ENCODE data around the gene TSSC4.

Gene TSSC4

GRCh38 chr11:2387266-2387987 lies 13.1 kb upstream of the TSSC4 start:
- no peak for DNase-seq

- no peak for DNase-seq
Measured at GRCh38 chr11:2388431-2389376, 11.8 kb upstream of the TSSC4 start.

GRCh38 chr11:2389377-2390026 lies 11.0 kb upstream of the TSSC4 start:
- DNase-seq, result no peak

DNA sequence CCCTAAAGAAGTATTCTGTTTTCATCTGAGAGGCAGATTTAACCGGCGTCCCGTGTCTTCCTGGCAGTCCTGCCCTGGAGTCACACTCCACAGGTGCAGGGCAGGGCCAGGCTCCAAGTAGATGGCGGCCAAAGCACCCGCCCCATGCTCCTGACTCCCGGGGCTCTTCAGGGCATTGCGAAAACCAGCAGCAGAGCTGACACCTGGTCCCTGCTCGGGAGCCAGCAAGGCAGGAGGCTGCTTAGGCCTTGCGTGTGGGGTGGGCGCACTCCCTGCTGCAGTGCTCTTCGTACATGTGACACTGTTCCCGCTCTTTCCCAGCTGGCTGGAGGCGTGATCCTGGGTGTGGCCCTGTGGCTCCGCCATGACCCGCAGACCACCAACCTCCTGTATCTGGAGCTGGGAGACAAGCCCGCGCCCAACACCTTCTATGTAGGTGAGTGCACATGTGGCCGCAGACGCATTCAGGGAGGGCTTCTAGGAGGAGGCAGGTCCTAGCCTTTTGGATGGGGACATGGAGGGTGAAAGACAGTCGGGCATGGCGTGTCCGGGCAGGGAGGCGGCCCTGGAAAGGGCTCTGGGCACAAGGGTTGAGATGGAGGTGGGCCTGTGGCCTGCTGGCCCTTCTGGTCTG lies 10.3 kb upstream of the TSSC4 start:
- DNase-seq, result no peak

DNA sequence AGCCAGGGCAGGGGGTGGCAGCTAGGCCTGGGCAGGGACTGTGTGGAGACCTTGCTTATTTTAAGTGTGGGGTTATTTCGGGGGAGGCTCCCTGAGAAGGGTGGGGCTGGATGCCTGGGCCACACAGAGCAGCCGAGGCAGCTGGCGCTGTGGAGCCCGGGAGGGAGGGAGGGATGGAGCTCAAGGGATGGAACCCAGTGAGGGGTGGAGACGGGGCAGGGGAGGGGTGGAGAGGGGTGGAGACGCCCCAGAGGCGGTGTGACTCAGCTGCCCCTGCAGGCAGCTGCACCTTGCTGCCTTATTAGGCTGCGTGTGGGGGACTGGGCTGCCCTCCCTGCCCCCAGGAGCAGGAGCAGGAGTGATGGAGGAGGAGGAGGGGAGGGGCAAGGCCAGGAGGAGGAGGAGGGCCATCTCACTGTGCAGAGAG lies 9.8 kb upstream of the TSSC4 start:
- no peak for DNase-seq

DNA sequence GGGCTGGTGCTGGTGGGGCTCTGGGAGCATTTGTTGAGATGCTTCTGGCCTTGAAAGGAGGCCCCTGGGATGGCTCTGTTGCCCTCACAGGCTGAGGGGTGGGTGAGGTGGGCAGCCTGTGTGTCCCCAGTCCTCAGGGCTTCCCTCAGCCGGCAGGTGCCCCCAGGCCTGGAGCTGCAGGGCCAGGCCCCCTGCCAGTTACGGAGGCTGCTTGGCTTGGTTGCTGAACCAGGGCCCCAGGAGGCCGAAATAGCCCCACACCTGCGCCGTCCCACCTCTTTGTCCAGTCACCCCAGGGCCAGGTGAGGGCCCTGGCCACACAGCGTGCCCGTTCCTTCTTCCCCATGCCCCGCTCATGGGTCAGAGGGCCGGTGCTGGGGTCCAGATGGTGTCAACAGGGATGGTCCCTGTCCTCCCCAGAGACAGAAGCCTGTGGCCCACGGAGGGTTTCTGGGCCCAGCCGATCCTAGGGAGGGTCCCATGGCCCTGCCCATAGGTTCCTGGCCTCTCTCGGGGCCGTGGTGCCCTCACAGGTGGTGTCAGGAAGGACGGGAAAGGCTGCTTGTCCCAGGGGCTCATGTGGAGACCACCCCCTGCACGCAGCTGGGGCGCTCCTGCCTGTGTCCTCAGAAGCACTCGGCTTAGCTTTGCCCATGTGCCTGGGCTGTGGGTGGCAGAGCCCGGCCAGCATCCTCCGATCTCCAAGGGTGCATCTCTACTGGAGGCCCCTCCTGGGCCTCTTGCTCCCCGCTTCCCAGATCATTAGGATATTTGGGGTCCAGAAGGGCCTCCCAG lies 9.2 kb upstream of the TSSC4 start:
- DNase-seq, result no peak

DNA sequence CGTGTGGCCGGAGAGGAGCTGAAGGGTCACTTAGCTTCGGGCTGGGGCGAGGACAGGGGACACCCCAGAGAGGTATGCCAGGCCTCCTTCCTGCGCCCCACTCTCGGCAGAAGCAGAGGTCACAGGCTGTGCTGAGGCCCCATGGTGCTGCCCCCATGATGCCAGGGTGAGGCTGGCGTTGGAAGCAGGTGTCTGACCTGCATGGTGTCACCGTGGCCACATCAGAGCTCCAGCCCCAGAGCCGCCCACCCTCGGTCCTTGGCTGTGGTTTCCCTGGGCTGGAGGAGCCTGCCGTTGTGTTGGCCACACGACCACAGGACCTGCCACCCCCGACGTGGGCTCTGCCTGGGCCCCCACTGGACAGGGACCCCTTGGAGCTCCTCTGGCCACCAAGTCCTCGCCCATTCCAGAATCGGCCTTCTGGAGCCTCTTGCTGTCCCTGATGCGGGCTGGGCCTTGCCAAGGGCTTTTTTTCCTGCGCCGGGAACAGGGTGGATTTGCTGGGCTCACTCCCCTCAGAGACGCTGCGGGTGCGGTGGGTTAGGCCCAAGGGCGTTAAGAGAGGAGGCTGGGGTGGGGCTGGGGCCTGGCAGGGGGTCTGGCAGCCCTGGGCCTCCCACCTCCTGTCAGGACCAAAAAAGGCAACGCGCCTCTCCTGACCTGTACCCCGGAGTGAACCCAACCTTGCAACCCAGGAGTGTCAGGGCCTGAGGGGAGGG lies 8.2 kb upstream of the TSSC4 start:
- DNase-seq, result no peak

DNA sequence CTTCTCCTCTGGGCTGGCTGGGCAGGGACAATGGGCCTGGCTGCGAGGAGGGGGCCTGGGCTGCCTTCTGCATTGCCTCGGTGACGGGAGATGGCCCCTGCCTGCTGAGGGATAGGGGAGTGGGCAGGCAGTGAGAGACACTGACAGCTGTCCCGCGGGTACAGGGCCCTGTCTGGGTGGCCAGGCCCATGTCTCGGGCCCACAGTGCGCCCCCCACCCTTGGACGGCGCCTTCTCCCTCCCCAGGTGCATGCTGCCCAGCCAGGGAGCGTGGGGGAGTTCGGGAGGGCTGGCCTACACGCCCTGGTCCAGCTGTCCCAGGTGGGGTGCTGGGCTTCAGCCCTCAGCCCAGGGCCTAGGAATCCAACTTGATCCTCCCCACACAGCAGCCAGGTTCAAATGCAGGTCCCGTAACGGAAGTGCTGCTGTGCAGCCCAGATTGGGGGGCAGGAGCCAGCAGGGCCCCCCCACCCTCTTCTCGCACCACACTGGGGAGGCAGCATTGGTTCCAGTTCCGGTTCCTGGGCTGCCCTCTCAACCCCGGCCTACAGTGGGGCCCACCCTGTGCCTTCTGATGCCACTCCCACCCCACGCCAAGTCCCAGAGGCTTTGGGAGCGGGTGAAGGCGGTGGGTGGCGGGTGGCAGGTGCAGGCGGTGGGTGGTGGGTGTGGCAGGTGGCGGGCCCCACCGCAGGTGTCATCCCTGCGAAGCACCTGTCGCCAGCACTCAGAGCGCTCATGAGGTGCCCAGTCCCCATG lies 7.3 kb upstream of the TSSC4 start:
- DNase-seq, result no peak

DNA sequence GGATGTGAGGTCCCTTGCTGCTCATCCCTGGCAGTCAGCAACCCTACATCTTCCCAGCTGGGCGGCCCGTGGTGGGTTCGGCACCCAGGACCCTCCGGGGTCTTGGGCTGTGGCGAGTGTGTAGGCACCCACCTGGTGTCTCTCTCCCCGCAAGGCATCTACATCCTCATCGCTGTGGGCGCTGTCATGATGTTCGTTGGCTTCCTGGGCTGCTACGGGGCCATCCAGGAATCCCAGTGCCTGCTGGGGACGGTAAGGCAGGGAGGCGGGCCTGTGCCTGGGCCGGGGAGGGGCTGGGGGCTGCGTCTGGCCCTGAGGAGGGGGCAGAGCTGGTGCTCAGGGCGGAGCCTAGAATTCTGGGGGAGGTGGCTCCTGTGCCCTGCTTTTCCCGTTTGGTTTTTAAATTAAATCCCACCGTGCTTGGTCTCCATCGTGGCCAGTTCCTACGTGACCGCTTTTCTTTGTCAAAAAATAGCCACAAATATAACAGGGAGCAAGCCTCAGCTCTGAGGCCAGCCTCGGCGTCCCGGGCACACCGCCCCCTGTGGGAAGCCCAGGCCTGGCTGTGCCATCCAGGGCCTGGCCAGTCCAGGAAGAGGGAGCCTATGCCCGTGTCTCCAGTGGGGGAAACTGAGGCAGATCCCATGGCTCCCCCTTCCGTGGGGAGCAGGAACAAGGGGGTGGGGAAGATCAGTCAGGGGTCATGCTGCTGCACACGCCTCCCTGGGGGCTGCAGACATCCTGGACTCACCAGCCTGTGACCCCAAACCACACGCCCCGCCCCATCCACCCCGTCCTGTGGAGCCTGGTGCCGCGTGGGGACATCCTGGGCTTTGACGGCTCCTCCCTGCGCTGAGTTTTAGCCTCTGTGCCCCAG lies 6.4 kb upstream of the TSSC4 start:
- DNase-seq, result no peak

DNA sequence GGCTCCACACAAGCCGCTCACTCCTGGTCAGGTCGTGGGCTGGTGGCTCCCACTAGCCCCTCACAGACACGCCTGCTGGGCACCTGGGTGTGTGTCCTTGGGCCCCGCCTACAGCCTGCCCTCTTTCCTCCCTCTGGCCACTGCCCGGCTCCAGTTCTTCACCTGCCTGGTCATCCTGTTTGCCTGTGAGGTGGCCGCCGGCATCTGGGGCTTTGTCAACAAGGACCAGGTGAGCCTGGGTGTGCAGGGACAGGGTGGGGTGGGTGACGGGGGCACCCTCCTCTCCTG lies 5.8 kb upstream of the TSSC4 start:
- no peak for DNase-seq

GRCh38 chr11:2395211-2395730 lies 5.3 kb upstream of the TSSC4 start:
- DNase-seq, result no peak

DNA sequence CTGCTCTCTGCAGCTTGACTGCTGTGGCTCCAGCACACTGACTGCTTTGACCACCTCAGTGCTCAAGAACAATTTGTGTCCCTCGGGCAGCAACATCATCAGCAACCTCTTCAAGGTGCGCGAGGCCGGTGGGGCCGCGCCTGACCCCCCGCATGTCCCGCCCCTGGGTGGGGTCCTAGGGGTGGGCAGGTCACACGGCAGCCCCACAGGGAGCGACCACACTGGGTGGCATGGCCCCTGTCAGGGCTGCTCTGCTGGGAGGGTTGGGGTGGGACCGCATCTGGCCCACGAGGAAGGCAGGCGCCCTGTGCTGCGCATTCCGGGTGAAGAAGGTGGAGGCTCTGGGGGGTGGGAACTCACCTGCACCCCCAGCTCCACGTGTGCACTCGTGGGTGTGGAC lies 4.7 kb upstream of the TSSC4 start:
- no peak for DNase-seq

- no peak for DNase-seq
Measured at GRCh38 chr11:2396471-2396870, 4.1 kb upstream of the TSSC4 start.

DNA sequence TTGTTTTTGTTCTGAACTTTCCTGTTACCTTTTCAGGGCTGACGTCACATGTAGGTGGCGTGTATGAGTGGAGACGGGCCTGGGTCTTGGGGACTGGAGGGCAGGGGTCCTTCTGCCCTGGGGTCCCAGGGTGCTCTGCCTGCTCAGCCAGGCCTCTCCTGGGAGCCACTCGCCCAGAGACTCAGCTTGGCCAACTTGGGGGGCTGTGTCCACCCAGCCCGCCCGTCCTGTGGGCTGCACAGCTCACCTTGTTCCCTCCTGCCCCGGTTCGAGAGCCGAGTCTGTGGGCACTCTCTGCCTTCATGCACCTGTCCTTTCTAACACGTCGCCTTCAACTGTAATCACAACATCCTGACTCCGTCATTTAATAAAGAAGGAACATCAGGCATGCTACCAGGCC lies 3.5 kb upstream of the TSSC4 start:
- no peak for DNase-seq

- DNase-seq, result no peak
Measured at GRCh38 chr11:2398664-2399355, 1.7 kb upstream of the TSSC4 start.

DNA sequence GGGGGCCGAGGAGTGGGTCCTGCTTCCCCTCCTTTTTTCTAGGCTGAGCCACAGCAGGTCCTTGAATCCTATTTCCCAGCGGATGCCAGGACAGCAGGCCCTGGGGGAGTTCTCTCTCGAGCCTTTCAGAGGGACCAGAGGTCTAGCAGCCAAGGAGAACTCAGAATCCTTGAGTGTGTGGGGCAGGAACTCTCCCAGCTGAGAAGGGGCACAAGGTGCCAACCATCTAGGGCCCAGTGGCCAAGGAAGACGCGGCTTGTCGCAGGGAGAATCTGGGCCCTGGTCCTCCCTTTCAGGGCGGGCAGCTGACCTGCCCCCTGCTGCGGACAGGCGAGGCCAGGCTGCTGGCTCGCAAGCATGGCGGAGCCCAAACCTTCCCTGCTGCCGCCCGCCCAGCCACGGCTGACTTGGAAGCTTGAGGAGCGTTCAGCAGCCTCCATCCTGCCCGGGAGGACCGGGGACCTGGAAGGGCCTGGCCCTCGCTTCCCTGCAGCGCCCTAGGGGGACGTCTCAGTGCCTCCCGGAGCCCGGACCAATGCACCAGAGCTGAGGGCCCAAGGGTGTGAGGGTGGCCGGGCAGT lies 972 bp upstream of the TSSC4 start:
- DNase-seq, result peak; percentile 34

- DNase-seq, result no peak
Measured at GRCh38 chr11:2400762-2401435, 349 bp downstream of the TSSC4 start.

- no peak for DNase-seq
Measured at GRCh38 chr11:2401436-2401984, 960 bp downstream of the TSSC4 start.

Measured in stimulated activated CD4-positive, alpha-beta T cell treated with anti-CD3 and anti-CD28 coated beads, Interleukin-4, amount 100 ng/mL, for 1 hour (primary cell).